Lung microvascular endothelial cell (primary cell): ENCODE measurements around the gene ADGRB3. TPM values are rescaled to one million over a fixed set of nuclear protein-coding genes. Genes with fewer than 3 reads are reported as not detected.
"Not testable (repeated sequence)": the region's sequence is repeated elsewhere in the genome, so short reads cannot be mapped to it uniquely, and the experiment has no call there.

Experiments
- DNase-seq, 2 donors: peaks; one replicate each; pipeline versions ENCODE4 v3.0.0 to v3.0.0-alpha.2; 2010; ENCODE audit warnings: low read depth in 2 of 2
- total RNA-seq: library from RNA; depleted of rRNA; stranded (reverse); fragments of >200 nt; gene quantifications from 2 replicates; pipeline ENCODE4 v1.2.1, GENCODE V29; 2014

ADGRB3 gene
- total RNA-seq, 1 donor from 2014 or later: not detected

GRCh38 chr6:68738039-68738438 is 103.0 kb downstream of the ADGRB3 start:
- no peak for DNase-seq

DNA sequence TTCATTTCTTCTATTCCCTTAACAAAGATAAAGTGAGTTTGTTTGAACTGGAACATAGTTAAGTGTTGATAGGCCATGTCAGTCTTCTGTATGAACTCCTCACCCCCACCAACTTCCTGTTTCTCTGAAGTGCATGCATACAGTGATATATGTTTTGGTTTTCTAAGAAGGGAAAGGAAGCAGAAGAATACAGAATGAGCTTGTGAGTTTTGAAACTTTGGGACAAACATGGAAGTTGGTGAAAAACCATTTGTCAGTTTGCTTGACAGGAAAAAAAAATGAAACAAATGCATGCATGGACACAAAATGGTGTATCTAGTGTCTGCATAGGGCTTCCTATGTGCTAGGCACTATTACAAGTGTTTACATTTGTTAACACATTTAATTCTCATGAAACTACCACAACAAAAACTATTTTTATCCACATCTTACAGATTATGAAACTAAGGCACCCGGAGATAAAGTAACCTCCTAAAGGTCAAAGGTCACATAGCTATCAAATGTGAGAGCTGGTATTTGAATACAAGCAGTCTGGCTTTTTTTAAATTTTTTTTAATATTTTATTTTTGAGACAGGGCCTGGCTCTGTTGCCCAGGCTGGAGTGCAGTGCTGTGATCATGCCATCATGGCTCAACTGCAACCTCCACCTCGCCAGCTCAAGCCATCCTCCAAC is 105.9 kb downstream of the ADGRB3 start:
- DNase-seq: no peak

DNA sequence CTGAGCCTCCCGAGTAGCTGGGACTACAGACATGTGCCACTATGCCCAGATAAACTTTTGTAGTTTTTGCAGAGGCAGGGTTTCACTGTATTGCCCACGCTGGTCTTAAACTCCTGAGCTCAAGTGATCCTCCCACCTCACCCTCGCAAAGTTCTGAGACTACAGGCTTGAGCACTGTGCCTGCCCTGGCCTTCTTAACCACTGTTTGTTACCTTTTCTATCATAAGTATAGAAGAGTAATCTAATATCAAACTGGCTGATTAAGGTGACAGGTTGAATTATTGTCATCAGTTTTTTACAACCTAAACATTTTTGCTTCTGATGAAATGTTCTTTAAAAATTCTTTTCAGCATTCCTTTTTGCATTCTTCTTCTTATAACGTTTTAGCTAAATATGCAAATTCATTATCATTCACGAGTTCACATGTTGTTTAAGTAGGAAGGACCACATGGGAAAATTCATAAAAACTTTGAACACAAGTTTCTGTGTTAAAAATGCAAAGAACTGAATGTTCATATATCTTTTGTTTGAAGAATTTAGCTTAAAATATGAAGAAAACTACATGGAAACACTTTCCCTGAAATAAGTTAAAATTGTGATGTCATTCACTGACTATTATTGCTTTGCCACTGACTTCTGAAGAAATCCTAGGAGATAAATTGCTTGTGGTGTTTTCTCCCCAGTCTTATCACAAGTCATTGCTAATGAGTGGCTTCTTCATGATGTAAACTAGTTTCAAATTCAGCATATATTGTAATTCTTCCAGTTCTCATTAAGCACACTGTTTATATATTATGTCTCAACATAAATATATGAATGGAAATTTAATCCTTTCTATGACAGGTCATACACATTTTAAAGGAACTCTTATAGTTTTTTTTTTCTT is 106.7 kb downstream of the ADGRB3 start:
- no peak for DNase-seq

DNA sequence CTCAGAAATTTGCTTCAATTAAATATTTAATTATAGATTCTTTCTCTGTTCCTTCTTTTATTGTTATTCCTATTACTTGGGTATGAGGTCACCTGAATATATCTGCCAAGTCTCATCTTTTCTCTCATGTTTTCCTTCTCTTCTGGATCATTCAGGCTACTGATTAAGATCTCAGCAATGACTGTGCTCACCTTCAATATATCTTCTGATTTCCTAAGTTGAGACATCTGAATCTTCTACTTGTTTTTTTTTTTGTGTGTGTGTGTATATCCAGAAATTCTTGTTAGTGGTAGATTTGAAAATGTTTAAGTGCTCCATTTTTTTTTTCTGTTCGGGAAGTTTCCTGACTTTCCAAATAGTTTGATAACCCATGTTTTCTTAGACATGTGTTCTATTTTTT is 108.0 kb downstream of the ADGRB3 start:
- no peak for DNase-seq

DNA sequence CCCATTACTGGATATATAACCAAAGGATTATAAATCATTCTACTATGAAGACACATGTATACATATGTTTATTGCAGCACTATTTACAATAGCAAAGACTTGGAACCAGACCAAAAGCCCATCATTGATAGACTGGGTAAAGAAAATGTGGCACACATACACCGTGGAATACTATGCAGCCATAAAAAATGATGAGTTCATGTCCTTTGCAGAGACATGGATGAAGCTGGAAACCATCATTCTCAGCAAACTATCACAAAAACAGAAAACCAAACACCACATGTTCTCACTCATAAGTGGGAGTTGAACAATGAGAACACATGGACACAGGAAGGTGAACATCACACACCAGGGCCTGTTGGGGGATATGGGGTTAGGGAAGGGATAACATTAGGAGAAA is 109.3 kb downstream of the ADGRB3 start:
- DNase-seq: not testable (repeated sequence)

GRCh38 chr6:68746376-68746775 is 111.3 kb downstream of the ADGRB3 start:
- no peak for DNase-seq

GRCh38 chr6:68747110-68747790 is 112.2 kb downstream of the ADGRB3 start:
- DNase-seq: no peak

DNA sequence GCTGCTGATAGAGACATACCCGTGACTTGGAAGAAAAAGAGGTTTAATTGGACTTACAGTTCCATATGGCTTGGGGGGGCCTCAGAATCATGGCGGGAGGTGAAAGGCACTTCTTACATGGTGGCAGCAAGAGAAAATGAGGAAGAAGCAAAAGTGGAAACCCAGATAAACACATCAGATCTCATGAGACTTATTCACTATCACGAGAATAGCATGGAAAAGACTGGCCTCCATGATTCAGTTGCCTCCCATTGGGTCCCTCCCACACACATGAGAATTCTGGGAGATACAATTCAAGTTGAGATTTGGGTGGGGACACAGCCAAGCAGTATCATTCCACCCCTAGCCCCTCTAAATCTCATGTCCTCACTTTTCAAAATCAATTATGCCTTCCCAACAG is 112.8 kb downstream of the ADGRB3 start:
- not testable (repeated sequence) for DNase-seq

DNA sequence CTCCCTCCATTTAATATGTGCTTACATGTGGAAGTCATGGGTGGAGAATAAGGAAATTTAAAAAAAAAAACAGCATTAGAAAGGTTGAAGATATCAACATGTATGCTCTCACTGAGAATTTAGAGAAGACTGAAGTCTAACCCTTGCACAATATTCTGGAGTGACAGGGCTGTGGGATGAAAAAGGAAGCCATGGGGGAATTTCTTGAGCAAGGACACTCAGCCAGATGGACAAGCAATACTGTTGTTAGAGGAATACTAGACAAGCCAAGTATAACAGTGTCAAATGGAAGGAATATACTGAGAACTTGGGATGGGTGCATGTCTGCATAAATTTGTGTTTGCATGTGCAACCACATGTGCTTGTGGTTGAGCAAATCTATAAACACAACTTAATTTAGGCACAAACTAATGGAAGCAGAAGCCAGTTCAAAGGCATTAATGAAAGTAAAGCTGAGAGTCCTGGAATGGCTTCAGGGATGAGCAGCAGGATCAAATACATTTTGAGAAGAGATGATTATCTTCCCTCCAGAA is 119.7 kb downstream of the ADGRB3 start:
- no peak for DNase-seq

DNA sequence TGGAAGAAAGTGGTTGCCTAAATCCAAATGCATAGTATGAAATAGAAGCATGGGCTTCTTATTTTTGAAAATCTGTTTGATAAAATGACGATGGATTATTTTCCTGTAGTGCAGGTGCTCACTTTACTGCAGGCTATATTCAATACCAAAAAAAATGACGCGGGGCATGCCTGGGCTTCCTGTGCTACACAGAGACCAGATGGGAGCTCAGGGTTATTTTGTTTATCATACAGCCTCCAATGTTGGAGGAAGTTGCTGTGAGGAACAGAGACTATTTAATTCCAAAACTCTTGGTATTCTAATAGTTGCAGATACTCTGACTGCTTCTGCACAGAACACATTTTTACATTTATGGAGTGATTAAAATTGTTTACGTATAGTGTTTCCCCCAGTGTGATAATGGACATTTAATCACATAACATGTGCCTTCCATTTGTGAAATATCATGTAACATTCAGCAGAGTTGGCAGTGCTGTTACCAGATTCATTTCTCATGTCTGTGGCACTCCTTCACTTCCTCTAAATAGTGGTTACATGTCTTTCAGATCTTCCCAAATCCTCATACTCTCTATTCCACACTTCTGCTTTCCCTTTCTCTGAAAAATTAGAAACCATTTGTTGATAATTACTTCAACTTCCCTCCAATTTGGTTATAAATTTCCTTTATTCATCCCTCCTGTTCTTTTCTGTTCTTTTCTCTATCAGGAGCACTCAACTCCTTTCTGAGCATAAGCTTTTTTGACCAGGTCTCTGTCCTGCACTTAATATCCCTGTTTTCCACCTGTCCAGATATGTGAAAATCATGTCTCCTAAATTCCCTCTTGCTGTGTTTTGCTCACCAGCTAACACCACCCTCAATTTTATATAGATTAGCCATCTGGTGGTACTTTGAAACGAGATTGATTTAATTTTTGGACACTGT is 121.6 kb downstream of the ADGRB3 start:
- DNase-seq: no peak

DNA sequence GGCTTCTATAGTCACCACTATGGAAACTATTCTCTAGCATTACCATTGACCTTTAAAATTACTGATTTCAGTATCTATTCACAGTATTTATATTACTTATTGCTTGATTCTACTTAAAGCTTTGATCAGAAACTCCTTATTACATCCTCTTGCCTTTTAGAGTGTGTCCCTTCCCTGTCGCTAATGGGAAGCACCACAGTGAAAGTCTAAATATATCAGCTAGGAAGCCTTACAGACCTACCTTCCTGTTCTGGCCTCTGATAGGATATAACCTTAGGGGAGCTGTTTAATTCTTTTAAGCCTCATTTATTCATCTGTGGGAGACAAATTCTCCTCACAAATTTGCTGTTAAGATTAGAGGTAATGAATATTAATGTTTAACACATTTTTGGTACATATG is 122.7 kb downstream of the ADGRB3 start:
- no peak for DNase-seq

DNA sequence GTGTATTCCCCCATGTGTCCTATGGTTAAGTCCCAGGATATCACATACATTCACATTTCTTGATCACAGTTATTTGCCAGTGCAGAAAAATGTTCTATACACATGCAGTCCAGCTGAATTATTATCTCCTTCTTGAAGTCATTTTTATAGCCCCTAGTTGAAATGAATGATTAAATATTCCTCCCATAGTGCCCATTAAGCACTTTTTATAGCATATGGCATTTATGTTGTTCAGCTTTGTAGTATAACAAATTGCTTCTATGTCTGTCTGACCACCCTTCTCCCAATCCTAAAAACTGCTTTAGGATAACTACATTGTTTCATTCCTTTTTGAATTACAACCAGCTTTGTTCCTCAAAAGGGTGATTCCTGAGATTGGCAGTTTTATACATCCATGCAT is 123.5 kb downstream of the ADGRB3 start:
- DNase-seq: no peak

GRCh38 chr6:68760485-68760884 is 125.4 kb downstream of the ADGRB3 start:
- no peak for DNase-seq

DNA sequence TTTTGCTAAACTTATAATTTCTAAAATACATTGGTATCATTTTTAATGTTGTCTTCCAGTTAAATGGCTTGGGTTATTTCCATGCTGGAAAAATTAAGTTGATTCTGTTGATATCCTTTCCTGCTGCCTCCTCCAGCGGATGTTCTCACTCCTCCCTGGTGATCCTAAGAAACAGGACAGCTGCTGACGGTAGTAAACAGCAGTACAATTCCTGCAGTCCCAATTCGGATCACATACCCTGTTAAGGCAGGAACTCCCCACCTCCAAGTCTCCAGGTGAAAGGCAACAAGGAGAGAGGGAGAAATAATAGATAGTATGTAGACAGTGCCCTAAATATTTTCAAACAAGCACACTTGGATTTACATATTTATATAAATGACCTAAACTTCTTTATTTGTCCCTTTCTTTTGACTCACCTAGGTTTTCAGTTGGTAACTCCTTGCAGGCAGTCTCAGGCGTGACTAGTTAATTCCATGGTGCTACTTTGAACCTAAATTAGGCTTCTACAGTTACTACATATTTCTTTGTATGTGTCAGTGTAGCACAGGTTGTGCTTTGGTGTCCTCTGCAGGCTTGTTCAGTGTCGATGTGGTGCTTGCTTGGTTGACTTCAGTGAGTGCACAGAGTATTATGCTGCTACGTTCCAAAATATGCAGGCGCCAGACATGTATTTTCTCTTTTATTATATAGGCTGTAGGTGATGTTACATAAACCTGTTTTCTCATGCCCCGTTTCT is 126.0 kb downstream of the ADGRB3 start:
- no peak for DNase-seq

DNA sequence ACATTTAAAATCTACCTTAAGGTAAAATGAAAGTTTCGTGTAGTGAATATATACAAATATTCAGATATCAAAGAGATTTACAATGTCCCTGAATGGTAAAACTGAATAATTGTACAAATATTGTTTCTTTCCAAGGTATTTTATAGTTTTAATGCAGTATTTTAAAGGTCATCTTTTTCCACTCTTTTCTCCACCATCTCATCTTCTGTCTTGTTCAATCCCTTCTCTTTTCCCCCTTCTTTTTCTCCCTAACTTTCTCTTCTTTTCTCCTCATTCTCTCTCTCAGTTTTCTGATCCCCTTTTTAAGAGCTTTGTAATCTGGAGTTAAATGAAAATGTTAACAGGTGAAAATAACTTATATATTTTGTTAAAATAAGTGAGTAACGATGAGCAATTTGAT is 126.9 kb downstream of the ADGRB3 start:
- DNase-seq: no peak

GRCh38 chr6:68771426-68771825 is 136.3 kb downstream of the ADGRB3 start:
- DNase-seq: no peak

- no peak for DNase-seq
These were observed 139.8 kb downstream of the ADGRB3 start for GRCh38 chr6:68774843-68775242.

GRCh38 chr6:68776354-68776753 is 141.3 kb downstream of the ADGRB3 start:
- DNase-seq: no peak

GRCh38 chr6:68777956-68778355 is 142.9 kb downstream of the ADGRB3 start:
- DNase-seq: peak in 1 of 2 donors; percentile 24

- peak; percentile 11 to 28 for DNase-seq
These were observed 143.4 kb downstream of the ADGRB3 start for GRCh38 chr6:68778356-68779020.
